Activated T-cell treated with anti-CD3 and anti-CD28 coated beads for 1 hour (primary cell): ENCODE data around the gene RANBP9.

Experiments
- DNase-seq: peaks from one replicate; pipeline ENCODE4 v3.0.0-alpha.2; 2020; ENCODE audit warnings: low read depth

RANBP9 gene

DNA sequence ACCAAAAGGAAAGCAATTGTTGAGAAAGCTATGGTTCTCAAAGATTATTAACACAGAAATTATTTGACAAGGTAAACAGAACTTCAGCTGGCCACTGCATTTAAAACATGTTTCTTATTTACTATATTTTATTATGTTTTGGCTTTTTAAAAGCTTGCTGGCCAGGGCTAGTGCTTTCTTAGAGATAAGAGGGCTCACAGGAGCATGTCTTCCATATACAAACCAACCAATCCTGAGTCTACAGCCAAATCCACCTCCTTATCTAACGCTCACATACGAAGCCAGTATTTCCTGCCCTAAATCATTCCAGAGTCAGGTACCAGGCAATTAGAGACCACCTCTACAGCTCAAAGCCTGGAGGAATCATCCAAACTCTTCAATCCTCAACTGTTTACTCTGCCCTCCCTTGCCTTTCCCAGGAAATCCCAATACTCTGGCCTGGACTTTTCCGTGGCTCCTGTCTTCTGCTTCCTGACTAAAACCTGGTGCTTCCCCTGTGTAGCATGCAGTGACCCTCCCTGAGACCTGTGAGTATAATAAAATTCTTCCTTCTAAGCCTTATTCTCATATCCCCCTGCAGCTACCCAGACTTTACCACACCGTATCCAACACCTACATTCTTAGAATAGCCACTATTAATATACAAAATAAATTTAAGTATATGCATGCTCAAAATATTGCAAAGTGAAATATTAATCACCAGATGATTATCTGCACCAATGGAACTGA is 33.2 kb downstream of the RANBP9 start:
- DNase-seq: no peak

DNA sequence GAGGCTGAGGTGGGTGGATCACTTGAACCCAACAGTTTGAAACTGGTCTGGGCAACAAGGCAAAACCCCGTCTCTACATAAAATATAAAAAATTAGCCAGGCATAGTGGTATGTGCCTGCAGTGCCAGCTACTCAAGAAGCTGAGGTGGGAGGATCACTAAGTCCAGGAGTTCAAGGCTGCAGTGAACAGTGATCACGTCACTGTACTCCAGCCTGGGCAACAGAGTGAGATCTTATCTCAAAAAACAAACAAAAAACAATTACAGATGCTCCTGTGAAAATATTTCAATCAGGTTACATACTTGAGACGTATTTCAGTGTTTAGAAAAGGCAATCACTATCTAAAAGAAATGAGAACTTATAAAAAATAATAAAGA is 33.8 kb downstream of the RANBP9 start:
- no peak for DNase-seq

DNA sequence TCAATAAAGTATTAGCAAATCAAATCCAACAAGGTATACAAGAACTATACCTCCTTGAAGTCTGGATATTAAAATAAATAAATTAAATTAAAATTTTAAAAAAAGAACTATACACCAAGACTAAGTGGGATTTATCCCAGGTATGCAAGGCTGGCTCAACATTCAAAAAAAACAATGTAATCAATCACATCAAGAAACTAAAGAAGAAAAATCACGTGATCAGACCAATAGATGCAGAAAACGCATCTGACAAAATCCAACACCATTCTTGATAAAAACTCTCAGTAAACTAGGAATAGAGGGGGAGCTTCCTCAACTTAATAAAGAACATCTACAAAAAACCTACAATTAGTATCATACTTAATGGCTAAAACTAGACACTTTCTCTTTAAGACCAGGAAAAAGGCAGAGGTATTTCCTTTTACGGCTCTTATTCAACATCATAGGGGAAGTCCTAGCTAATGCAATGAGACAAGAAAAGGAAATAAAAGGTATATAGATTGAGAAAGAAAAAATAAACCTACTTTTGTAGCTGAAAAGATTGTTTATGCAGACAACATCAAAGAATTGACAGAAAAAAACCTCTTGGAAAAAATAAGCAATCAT is 35.0 kb downstream of the RANBP9 start:
- no peak for DNase-seq

DNA sequence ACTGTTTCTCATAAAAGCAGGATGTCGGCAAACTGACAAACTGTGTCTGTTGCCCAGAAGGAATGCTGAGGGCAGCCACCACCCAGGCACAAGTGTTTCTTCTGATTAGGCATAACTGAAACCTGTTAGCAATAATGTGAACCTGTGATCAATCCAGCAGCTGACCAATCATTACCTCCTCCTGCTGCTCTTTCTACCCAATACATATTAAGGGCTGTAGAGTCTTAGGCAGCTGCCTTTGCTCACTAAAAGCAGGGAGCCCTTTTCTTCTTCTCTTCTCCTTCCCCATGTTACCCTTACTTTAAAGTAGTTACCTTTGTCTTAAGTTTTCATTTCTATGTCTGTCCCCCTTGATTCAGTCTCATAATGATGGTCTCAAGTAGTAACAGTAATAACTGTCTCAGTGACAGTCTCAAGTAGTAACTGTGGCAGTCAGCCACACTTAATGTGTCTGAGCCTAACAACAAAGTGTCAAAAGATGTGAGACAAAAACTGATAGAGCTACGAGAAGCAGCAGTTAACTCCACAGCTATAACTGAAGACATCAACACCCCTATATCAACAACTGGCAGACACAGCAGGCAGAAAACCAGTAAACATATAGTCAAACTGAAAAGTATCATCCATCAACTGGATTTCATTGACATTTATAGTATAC is 37.0 kb downstream of the RANBP9 start:
- DNase-seq: no peak

DNA sequence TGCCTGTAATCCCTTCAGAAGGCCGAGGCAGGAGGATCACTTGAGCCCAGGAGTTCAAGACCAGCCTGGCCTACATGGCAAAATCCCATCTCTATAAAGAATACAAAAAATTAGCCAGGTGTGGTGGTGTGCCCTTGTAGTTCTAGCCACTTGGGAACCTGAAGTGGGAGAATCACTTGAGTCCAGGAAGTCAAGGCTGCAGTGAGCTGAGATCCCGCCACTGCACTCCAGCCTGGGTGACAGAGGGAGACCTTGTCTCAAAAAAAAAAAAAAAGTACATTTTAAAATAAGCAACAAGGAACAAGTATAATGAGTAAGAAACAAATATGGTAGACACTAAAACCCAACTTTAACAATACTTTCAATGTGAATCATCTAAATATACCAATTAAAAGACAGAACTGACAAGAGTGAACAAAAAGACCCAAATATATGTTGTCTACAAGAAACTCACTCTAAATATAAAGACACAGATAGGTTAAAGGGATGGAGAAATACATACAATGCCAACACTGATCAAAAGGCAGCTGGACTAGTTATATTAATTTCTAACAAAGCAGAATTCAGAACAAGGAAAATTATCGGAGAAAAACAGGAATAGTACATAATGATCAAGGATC is 37.7 kb downstream of the RANBP9 start:
- DNase-seq: no peak

DNA sequence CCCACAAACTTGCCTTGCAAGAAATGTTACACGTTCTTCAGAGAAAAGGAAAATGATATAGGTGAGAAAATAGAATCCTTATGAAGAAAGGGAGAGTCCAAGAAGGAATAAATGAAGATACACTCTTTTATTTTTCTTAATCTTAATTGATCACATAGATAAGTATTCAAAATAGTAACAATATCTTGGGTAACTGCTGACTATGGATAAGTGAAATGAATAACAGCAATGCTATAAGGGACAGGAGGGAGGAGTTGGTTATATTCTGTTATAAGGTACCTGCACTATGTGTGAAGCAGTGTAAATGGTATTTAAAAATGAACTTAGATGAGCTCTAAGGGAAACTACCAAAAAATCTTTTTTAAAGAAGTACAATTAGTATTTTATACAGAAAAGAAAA is 38.3 kb downstream of the RANBP9 start:
- DNase-seq: no peak

DNA sequence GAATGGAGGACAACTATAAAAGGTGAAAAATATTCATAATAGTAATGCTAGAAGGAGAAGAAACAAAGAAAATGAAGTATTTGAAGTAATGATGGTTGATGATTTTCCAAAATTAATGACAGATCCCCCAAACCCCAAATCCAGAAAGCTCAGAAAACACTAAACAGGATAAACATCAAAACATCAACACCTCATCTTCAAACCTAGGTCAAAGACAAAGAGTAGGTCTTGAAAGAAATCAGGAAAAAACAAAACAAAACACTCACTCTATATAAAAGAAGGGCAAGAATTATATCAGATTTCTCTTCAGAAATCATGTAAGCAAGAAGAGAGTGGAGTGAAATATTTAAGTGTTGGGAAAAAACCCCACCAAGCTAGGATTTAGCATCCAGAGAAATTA is 38.7 kb downstream of the RANBP9 start:
- DNase-seq: no peak

DNA sequence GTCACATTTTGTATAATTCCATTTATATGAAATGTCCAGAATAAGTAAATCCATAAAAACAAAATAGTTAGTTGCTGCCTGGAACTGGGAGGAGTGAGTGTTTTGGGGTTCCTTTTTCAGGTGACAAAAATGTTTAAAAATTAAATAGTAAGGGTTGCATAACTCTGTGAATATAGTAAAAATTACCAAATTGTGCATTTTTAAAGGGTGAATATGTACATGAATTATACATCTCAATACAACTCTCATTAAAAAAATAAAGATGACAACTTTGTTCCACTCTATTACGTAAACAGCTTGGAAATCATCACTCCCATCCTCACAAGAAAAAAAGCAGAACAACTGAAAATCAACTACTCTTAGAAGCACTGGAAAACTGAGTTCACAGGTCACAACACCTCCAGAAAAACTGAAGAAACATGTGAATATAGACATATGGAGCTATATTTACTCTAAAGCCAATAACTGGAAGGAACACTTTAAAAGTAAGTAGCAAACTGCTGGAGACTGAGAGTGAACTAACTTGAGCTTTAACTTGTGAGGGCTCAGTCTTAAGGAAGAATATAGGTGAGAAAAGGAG is 40.0 kb downstream of the RANBP9 start:
- no peak for DNase-seq

DNA sequence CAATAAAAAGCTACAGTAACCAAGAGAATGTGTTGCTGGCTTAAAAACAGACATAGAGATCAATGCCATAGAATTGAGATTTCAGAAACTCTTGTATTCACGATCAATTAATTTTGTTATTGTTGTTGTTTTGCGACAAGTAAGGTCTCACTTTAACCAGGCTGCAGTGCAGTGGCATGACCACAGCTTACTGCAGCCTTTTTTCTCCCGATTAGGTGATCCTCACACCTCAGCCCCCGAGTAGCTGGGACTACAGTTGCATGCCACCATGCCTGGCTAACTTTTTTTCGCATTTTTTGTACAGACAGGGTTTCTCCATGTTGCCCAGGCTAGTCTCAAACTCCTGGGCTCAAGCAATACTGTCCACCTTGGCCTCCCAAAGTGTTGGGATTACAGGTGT is 42.2 kb downstream of the RANBP9 start:
- DNase-seq: no peak

DNA sequence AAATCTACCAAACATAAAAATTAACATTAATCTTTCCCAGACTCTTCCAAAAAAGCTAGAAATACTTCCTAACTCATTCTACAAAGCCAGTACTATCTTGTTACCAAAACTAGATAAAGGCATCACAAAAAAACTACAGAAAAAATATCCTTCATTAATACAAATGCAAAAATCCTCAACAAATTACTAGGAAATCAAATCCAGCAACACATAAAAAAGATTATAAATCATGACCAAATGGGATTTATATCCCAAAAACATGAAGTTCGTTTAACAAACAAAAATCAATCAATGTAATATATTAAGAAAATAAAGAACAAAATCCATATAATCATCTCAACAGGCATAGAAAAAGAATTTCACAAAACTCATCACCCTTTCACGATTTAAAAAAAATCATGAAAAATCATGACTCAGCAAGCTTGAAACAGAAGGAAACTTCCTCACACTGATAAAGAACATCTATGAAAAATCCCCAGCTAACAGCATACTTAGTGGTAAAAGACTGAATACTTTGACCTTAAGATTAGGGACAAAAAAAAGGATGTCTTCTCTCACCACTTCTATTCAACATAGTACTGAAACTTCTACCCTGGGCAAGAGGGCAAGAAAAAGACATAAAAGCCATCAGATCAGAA is 43.2 kb downstream of the RANBP9 start:
- DNase-seq: no peak

DNA sequence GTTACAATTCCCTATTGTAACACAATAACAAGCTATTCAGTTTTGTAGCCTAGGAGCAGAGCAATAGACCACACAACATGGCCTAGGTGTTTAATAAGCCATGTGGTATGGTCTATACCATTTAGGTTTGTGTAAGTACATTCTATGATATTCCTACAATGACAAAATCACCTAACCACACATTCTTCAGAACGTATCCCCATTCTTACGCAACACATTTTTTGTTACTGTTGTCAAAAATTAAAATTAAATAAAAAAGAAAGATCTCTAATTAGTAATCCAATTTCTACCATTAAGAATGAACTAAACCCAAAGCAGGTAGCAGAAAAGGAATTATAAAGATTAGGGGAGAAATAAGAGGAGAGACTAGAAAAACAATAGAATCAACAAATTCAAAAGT is 44.0 kb downstream of the RANBP9 start:
- no peak for DNase-seq

DNA sequence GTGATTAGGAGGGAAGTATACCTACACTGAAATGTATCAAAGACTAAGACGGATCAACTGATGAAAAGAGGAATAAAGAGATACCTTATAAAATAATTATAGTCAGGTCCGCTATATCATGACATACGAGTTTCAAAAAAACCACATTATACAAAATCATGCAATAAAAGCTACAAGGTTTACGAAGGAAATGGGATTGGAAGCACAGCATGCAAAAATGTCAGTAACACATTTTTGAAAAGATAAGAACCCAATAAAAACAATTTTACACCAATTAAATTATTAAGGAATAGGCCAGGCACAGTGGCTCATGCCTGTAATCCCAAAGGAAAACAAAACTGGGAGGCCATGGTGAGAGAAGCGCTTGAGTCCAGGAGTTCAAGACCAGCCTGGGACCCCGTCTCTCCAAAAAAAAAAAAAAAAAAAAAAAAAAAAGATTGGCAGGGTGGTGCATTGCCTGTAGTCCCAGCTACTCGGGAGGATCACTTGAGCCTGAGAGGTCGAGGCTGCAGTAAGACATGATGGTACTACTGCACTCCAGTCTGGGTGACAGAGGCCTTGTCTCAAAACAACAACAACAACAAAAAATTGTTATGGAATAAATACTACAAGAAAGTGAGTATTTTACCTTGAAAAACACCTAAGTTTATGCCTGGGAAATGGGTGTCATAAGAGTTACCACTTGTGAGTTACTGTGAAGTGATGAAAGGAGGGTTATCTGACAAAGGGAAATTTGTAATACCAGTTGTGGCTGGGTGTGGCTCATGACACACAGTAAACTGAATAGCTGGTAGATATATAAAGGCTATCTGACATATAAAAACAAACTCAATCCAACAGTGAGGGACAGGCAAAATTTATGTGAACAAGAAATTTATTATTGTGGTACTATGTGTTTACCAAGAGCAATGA is 45.2 kb downstream of the RANBP9 start:
- DNase-seq: no peak

DNA sequence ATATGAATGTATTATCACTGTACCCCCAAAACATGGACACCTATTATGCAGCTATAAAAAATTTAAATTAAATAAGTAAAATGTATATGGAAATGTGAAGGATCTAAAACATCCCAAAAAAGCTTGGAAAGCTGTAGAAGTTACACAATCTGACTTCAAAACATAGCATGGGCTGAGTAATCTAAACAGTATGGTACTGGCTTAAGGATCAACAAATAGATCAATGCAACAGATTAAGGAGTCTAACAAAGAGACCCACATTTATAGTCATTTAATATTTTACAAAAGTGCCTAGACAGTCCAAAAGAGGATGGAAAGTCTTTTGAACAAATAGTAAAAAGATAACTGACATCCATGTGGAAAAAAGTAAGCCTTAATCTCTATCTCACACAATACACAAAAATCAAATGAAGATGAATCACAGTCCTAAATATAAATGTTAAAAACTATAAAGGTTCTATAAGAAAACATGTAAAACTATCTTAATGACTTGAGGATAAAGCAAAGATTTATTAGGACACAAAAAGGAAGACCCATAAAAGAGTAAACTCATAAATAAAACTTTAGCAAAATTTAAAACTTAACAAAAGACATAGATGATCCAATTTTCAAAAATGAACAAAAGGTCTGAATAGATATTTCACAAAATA is 46.8 kb downstream of the RANBP9 start:
- no peak for DNase-seq

DNA sequence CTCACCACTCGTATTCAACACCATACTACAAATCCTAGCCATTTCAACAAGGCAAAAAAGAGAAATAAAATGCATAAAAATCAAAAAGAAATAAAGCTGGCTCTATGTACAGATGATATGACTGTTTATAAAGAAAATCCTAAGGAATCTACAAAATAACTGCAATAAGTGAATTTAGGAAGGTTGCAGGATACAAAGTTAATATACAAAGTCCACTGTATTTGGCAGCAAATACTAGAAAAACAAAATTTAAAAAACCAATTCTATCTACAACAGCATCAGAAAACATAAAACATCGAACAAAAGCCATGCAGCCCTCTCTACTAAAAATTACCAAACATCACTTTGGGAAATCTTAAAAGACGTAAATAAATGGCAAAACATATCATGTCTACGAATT is 47.6 kb downstream of the RANBP9 start:
- DNase-seq: no peak

DNA sequence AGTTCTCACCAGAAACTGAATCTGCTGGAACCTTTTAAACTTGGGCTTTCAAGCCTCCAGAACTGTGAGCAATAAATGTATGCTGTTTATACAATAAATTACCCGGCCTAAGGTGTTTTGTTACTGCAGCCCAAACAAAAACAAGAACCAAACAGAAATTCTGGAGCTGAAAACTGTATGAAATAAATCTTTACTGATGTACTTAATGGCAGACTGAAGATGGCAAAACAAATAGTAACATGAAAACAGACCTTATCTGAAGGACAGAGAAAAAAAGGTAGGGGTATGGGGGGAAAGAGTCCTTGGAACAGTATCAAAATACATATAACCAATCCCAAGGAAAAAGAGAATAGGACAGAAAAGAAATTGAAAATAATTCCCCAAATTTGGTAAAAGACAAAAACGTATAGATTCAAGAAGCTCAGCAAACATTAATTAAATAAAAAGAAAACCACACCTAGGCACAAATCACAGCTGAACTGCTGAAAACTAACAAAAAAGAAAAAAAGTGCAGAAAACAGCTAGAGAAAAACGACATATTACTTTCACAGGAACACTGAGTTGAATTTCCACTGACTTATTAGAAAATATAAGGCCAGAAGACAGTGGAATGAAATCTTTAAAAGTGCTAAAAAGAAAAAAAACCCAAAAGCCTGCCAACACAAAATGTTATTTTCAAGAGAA is 48.8 kb downstream of the RANBP9 start:
- DNase-seq: no peak

DNA sequence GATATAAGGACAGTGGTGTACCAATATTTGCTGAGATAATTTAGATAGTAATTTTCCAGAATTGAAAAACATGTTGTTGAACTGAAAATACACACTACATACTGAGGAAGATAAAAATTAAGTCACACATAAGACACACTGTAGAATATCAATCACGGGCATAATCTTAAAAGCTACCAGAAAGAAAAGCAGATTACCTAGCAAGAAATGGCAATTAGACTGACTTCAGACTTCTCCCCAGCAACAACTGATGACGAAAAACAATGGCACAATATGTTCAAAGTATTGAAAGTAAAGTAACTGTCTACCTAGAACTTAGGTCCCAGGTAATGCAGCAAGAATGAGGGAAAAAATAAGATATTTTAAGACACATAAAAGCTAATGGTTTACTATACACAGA is 50.0 kb downstream of the RANBP9 start:
- no peak for DNase-seq

DNA sequence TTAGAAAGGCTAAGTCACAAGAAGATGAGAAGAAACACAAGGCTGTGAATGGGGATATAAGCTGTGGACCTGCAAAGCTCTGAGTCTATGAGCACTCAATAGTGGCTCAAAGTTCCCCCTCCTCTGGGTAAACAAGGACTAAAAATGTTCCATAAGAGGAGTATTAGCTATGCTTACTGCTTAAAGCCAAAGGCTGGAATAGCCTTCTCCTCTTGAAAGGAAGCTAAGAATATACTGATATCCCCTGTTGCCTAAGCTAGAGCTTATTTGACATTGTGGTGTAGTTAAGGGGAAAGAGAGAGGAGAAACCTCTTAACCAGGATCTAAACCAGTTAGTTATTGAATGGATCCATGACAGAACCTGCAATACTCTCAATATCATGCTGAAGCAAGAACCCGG is 50.7 kb downstream of the RANBP9 start:
- DNase-seq: no peak

DNA sequence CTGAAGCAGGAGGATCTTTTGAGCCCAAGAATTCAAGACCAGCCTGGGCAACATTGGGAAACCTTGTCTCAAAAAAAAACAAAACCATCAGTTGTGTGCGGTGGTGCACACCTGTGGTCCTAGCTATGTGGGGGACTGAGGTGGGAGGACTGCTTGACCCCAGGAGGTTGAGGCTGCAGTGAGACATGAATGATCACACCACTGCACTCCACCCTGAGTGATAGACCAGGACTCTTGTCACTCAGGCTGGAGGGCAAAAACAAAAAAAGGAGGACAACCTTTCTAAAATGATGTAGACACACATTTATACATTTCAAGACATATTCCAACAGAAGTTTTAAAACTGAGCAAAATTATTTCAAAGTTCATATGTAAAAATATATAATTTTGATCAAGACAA is 51.4 kb downstream of the RANBP9 start:
- DNase-seq: no peak

DNA sequence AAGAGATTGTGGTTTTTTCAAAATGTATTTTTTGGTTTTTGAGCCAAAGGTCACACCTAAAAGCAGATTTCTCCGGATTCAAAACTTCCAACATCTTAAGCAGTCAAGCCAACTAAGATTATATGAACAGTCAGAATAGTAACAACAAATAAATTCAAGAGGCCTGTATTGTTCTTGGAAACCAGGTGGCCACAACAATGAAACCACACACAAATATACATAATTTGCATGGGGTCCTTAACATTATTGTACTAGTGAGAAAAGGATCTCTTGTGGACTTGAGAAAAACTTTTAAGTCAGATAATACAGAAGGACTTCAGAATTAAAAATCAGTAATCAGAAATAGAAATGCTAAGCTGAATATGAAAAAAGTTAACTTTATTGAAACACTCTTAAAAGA is 55.9 kb downstream of the RANBP9 start:
- no peak for DNase-seq

DNA sequence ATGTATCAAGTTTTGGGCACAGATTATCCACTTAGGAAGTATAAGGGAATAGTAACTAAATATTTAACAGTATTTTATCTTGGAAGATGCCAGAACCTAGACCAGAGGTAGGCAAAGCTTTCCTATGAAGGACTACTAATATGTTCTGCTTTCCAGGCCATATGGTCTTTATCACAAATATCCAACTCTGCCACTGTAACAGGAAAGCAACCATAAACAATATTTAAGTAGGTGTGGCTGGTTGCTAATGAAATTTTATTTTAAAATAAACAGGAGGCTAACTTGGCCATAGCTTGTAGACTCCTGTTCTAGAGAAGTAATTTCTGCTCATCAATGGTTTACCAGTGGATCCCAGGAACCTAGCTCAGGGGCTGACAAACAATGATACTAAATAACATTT is 57.1 kb downstream of the RANBP9 start:
- DNase-seq: no peak
